Measurements from ENCODE around the gene MIPOL1. TPM values are rescaled to one million over a fixed set of nuclear protein-coding genes. Genes with fewer than 3 reads are reported as not detected.
"Not testable (repeated sequence)": the region's sequence is repeated elsewhere in the genome, so short reads cannot be mapped to it uniquely, and the experiment has no call there.

Gene MIPOL1
- total RNA-seq, 1 donor from 2014 or later: 14.6 TPM

- peaks cover 6% of the 10 kb centered on the region for H3K4me1 Mint-ChIP-seq (ENCODE audit: unreplicated experiment)
- no peaks in the 10 kb centered on the region for H3K27me3 Mint-ChIP-seq (ENCODE audit: unreplicated experiment)
- DNase-seq (ENCODE audit: extremely low spot score, unreplicated experiment): no peak
- TF ChIP-seq, protein P1, sequence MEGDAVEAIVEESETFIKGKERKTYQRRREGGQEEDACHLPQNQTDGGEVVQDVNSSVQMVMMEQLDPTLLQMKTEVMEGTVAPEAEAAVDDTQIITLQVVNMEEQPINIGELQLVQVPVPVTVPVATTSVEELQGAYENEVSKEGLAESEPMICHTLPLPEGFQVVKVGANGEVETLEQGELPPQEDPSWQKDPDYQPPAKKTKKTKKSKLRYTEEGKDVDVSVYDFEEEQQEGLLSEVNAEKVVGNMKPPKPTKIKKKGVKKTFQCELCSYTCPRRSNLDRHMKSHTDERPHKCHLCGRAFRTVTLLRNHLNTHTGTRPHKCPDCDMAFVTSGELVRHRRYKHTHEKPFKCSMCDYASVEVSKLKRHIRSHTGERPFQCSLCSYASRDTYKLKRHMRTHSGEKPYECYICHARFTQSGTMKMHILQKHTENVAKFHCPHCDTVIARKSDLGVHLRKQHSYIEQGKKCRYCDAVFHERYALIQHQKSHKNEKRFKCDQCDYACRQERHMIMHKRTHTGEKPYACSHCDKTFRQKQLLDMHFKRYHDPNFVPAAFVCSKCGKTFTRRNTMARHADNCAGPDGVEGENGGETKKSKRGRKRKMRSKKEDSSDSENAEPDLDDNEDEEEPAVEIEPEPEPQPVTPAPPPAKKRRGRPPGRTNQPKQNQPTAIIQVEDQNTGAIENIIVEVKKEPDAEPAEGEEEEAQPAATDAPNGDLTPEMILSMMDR (IDR thresholded peaks at IDR 0.05): no peak
- H3K27ac Mint-ChIP-seq (ENCODE audit: unreplicated experiment): no peak overlapping the region
- H3K4me3 Mint-ChIP-seq (ENCODE audit: unreplicated experiment): no peak overlapping the region
- peaks cover 1% of the 10 kb centered on the region for H3K36me3 Mint-ChIP-seq (ENCODE audit: unreplicated experiment)
- no peaks in the 10 kb centered on the region for H3K9me3 Mint-ChIP-seq (ENCODE audit: unreplicated experiment)
These were observed 5.7 kb downstream of the MIPOL1 start for GRCh38 chr14:37203423-37203822.

GRCh38 chr14:37205623-37206605, 8.2 kb downstream of the MIPOL1 start:
- H3K36me3 Mint-ChIP-seq (ENCODE audit: unreplicated experiment); DNase-seq (ENCODE audit: extremely low spot score, unreplicated experiment); H3K4me3 Mint-ChIP-seq (ENCODE audit: unreplicated experiment); H3K27me3 Mint-ChIP-seq (ENCODE audit: unreplicated experiment); H3K9me3 Mint-ChIP-seq (ENCODE audit: unreplicated experiment); H3K27ac Mint-ChIP-seq (ENCODE audit: unreplicated experiment); H3K4me1 Mint-ChIP-seq (ENCODE audit: unreplicated experiment): not testable (repeated sequence)

DNA sequence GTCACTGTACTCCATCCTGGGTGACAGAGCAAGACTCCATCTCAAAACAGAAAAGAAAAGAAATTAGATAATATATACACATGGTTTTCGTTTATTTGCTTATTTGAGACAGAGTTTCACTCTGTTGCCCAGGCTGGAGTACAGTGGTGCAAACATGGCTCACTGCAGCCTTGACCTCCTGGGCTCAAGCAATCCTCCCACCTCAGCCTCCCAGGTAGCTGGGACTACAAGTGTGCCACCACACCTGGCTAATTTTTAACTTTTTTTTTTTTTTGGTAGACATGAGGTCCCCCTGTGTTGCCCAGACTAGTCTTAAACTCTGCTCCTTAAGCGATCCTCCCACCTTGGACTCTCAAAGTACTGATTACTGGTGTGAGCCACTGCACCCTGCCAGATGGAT, 11.9 kb downstream of the MIPOL1 start:
- H3K27ac Mint-ChIP-seq (ENCODE audit: unreplicated experiment); H3K4me3 Mint-ChIP-seq (ENCODE audit: unreplicated experiment); H3K36me3 Mint-ChIP-seq (ENCODE audit: unreplicated experiment); DNase-seq (ENCODE audit: extremely low spot score, unreplicated experiment); H3K9me3 Mint-ChIP-seq (ENCODE audit: unreplicated experiment); H3K27me3 Mint-ChIP-seq (ENCODE audit: unreplicated experiment): not testable (repeated sequence)
- peaks cover 25% of the 10 kb centered on the region for H3K4me1 Mint-ChIP-seq (ENCODE audit: unreplicated experiment)

- no peaks in the 10 kb centered on the region for H3K27me3 Mint-ChIP-seq (ENCODE audit: unreplicated experiment)
- peaks cover 6% of the 10 kb centered on the region for H3K36me3 Mint-ChIP-seq (ENCODE audit: unreplicated experiment)
- H3K4me3 Mint-ChIP-seq (ENCODE audit: unreplicated experiment): no peak overlapping the region
- H3K9me3 Mint-ChIP-seq (ENCODE audit: unreplicated experiment): peaks cover 5% of the 10 kb centered on the region
- TF ChIP-seq, protein P1 (IDR thresholded peaks at IDR 0.05): no peak
- H3K27ac Mint-ChIP-seq (ENCODE audit: unreplicated experiment): no peak overlapping the region
- DNase-seq (ENCODE audit: extremely low spot score, unreplicated experiment): no peak
- peaks cover 25% of the 10 kb centered on the region for H3K4me1 Mint-ChIP-seq (ENCODE audit: unreplicated experiment)
These were observed 12.7 kb downstream of the MIPOL1 start for GRCh38 chr14:37210448-37210847.

- H3K27ac Mint-ChIP-seq (ENCODE audit: unreplicated experiment): no peak overlapping the region
- H3K27me3 Mint-ChIP-seq (ENCODE audit: unreplicated experiment): no peaks in the 10 kb centered on the region
- peaks cover 8% of the 10 kb centered on the region for H3K36me3 Mint-ChIP-seq (ENCODE audit: unreplicated experiment)
- peaks cover 25% of the 10 kb centered on the region for H3K4me1 Mint-ChIP-seq (ENCODE audit: unreplicated experiment)
- peaks cover 15% of the 10 kb centered on the region for H3K9me3 Mint-ChIP-seq (ENCODE audit: unreplicated experiment)
- H3K4me3 Mint-ChIP-seq (ENCODE audit: unreplicated experiment): no peak overlapping the region
- no peak for DNase-seq (ENCODE audit: extremely low spot score, unreplicated experiment)
- TF ChIP-seq, protein P1 (IDR thresholded peaks at IDR 0.05): no peak
These were observed 15.3 kb downstream of the MIPOL1 start for GRCh38 chr14:37213016-37213415.

DNA sequence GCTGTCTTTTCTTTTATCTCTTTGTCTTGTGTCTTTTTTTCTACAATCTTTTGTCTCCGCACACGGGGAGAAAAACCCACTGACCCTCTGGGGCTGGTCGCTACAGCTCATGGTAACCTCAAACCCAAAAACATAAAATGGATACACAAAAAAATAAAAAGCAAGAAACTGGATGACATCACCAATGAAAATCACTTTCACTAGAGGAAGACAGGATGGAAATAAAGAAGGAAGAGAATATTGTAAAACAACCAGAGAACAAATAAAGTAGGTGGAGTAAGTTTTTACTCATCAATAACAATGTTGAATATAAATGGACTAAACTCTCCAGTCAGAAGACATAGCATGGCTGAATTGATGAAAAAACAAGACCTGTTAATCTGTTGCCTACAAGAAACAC, 17.6 kb downstream of the MIPOL1 start:
- TF ChIP-seq, protein P1 (IDR thresholded peaks at IDR 0.05): no peak
- no peak overlapping the region for H3K4me3 Mint-ChIP-seq (ENCODE audit: unreplicated experiment)

More for the DNA sequence above, 17.6 kb downstream of the MIPOL1 start:
- peaks cover 15% of the 10 kb centered on the region for H3K9me3 Mint-ChIP-seq (ENCODE audit: unreplicated experiment)
- peaks cover 25% of the 10 kb centered on the region for H3K4me1 Mint-ChIP-seq (ENCODE audit: unreplicated experiment)
- H3K27me3 Mint-ChIP-seq (ENCODE audit: unreplicated experiment): no peaks in the 10 kb centered on the region
- DNase-seq (ENCODE audit: extremely low spot score, unreplicated experiment): no peak
- no peak overlapping the region for H3K27ac Mint-ChIP-seq (ENCODE audit: unreplicated experiment)
- H3K36me3 Mint-ChIP-seq (ENCODE audit: unreplicated experiment): peaks cover 8% of the 10 kb centered on the region

Data from osteocyte (in vitro differentiated cells).